A673 (cell line): ENCODE data around the gene PTPN14. TPM values are rescaled to one million over a fixed set of nuclear protein-coding genes. Genes with fewer than 3 reads are reported as not detected.

Experiments
- BruUV-seq: library from RNA; stranded (reverse); fragments of 400-500 nt; replicated peaks from 2 replicates; lab custom pipeline; 2021; lab: Mats Ljungman, UMichigan
- CTCF ChIA-PET: fragments of 300-600 bp; sonication (Branson Sonifier 250); formaldehyde crosslinking; loops from one replicate; lab custom pipeline; 2022; ENCODE audit warnings: antibody characterized with exemption; lab: Charles Lee
- POLR2A ChIA-PET: fragments of 300-600 bp; sonication (Branson Sonifier 250); formaldehyde crosslinking; loops from one replicate; lab custom pipeline; 2022; ENCODE audit warnings: antibody characterized with exemption; ENCODE audit not compliant: low non-redundant PET; lab: Charles Lee
- DNase-seq: peaks from one replicate; pipeline ENCODE4 v3.0.0-alpha.2; 2015; ENCODE audit warnings: low spot score
- H3K27ac ChIP-seq: fragments of 200-600 bp; sonication (generic); 2 replicates; pipeline ENCODE4 v1.5.1; 2016; ENCODE audit warnings: mixed run types, low read depth, mild to moderate bottlenecking, mixed read lengths, antibody characterized with exemption, low read length; ENCODE audit not compliant: poor library complexity, severe bottlenecking
- H3K27me3 ChIP-seq: fragments of 200-600 bp; sonication (generic); replicated peaks from 2 replicates; pipeline ENCODE4 v1.6.1; 2017; ENCODE audit warnings: mixed run types, low read depth, mild to moderate bottlenecking, mixed read lengths, antibody characterized with exemption, low read length; ENCODE audit not compliant: insufficient read depth, poor library complexity
- H3K36me3 ChIP-seq: fragments of 200-600 bp; sonication (generic); 2 replicates; pipeline ENCODE4 v1.6.1; 2016; ENCODE audit warnings: mixed run types, mild to moderate bottlenecking, mixed read lengths, antibody characterized with exemption, low read length; ENCODE audit not compliant: insufficient read depth, poor library complexity, severe bottlenecking
- H3K4me1 ChIP-seq: fragments of 200-600 bp; sonication (generic); 2 replicates; pipeline ENCODE4 v1.6.1; 2017; ENCODE audit warnings: mixed run types, mild to moderate bottlenecking, mixed read lengths, antibody characterized with exemption, low read length; ENCODE audit not compliant: insufficient read depth, poor library complexity, severe bottlenecking
- H3K4me3 ChIP-seq: fragments of 200-600 bp; sonication (generic); 2 replicates; pipeline ENCODE4 v1.5.1; 2016; ENCODE audit warnings: low read depth, mixed run types, mild to moderate bottlenecking, mixed read lengths, low read length; ENCODE audit not compliant: poor library complexity, severe bottlenecking
- H3K9me3 ChIP-seq: fragments of 200-600 bp; sonication (generic); 2 replicates; pipeline ENCODE4 v1.6.1; 2016; ENCODE audit warnings: mixed run types, low read depth, mild to moderate bottlenecking, mixed read lengths, antibody characterized with exemption, low read length; ENCODE audit not compliant: poor library complexity, severe bottlenecking
- CTCF ChIP-seq: fragments of 300-800, 200-600 bp; sonication (generic); conservative IDR thresholded peaks from 2 replicates; pipeline ENCODE4 v1.5.1; 2017; ENCODE audit warnings: low read depth, mild to moderate bottlenecking, antibody characterized with exemption, low read length, moderate library complexity, mixed read lengths
- EZH2 ChIP-seq: fragments of 200-600 bp; sonication (generic); IDR thresholded peaks from 2 replicates; pipeline ENCODE4 v1.6.1; 2017; ENCODE audit warnings: borderline replicate concordance, low read depth, mild to moderate bottlenecking, mixed read lengths, antibody characterized with exemption, low read length; ENCODE audit not compliant: poor library complexity, severe bottlenecking
- intact Hi-C: fragments of 100-400 bp; cut with micrococcal nuclease; formaldehyde crosslinking; loops from one replicate; pipeline ENCODE4 v1.10.0; 2022; ENCODE audit not compliant: unreplicated experiment
- total RNA-seq: library from RNA; stranded (reverse); gene quantifications from 2 replicates; pipeline ENCODE4 v1.2.3, GENCODE V29; 2021

Gene PTPN14
- total RNA-seq, 1 experiment from 2014 or later: 114 TPM

GRCh38 chr1:214344897-214345296, 206.5 kb downstream of the PTPN14 start:
- Histone ChIP-seq H3K4me3 (no peak overlapping the region), H3K27me3 (no peaks in the 10 kb centered on the region), H3K9me3 (no peaks in the 10 kb centered on the region), H3K27ac (no peak overlapping the region), H3K36me3 (peaks cover 16% of the 10 kb centered on the region), H3K4me1 (peaks cover 6% of the 10 kb centered on the region)
- intact Hi-C loops: no loop called here
- CTCF ChIA-PET: interaction anchor here (1.1 kb wide), 1 partner anchor 13 kb away, joined by 4 read pairs; no protein-coding TSS in a partner anchor
- no peak for DNase-seq
- no peak for TF ChIP-seq CTCF
- no peak for TF ChIP-seq EZH2
- BruUV-seq: no TSS peak
- POLR2A ChIA-PET: no interaction called here

- POLR2A ChIA-PET: no interaction called here
- H3K36me3 ChIP-seq: peaks cover 9% of the 10 kb centered on the region
- no peak overlapping the region for H3K27ac ChIP-seq
- H3K4me1 ChIP-seq: peaks cover 9% of the 10 kb centered on the region
- H3K27me3 ChIP-seq: no peaks in the 10 kb centered on the region
- no peak overlapping the region for H3K4me3 ChIP-seq
- intact Hi-C loops: no loop called here
- TF ChIP-seq EZH2 (no peak), CTCF (no peak)
- CTCF ChIA-PET: no interaction called here
- H3K9me3 ChIP-seq: no peaks in the 10 kb centered on the region
- DNase-seq: no peak
- BruUV-seq: no TSS peak
These were observed 208.9 kb downstream of the PTPN14 start for GRCh38 chr1:214342525-214342924.

DNA sequence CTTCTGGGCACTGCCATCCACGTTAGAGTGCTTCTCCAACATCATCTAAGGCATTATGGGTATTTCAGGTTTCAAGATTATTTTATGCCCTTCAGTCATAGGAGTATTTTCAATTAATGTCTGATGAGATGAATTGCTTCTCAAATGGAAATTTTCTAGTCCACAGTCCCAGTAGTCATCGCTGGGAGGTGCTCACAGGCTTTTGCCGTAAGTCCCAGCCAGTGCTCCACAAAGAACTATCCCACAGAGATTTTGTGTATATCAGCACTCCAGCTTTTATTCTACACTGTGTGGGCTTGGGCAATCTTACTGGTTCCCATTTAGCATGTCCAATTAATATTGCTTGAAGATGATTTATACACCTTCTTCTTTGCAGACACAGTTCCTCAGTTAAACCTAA, 209.5 kb downstream of the PTPN14 start:
- CTCF ChIA-PET: no interaction called here
- peaks cover 15% of the 10 kb centered on the region for H3K4me1 ChIP-seq
- no peaks in the 10 kb centered on the region for H3K27me3 ChIP-seq
- POLR2A ChIA-PET: interaction anchor here (0.5 kb wide), 1 partner anchor 286 kb away, joined by 13 read pairs; no protein-coding TSS in a partner anchor
- DNase-seq: no peak
- intact Hi-C loops: no loop called here
- H3K36me3 ChIP-seq: peaks cover 7% of the 10 kb centered on the region
- no peak overlapping the region for H3K4me3 ChIP-seq
- no peaks in the 10 kb centered on the region for H3K9me3 ChIP-seq
- no TSS peak for BruUV-seq
- TF ChIP-seq CTCF (no peak), EZH2 (no peak)
- H3K27ac ChIP-seq: no peak overlapping the region
